Esophagus muscularis mucosa (tissue), 3 donors: ENCODE results near the gene AFG1L.

Source experiments
- CTCF ChIP-seq, 3 experiments: fragments of 200-600 bp in 2 of 3; fragments of 450-650 bp in 1 of 3; sonication (generic) in 2 of 3; IDR thresholded peaks; one replicate each; pipeline ENCODE4 v1.5.1; 2017 to 2019; ENCODE audit warnings: antibody characterized with exemption in 3 of 3, mild to moderate bottlenecking in 2 of 3, moderate library complexity in 1 of 3
- POLR2AphosphoS5 ChIP-seq, 2 donors: sonication (generic); formaldehyde crosslinking; IDR thresholded peaks; one replicate each; pipeline ENCODE4 v1.6.1; 2017; ENCODE audit warnings: antibody characterized with exemption in 2 of 2

GRCh38 chr6:108293527-108294296 lies 1.1 kb upstream of the AFG1L start:
- no peak for TF ChIP-seq POLR2AphosphoS5 (IDR thresholded peaks at IDR 0.05)
- no peak for TF ChIP-seq CTCF (IDR thresholded peaks at IDR 0.05)
